ENCODE data around the gene CAV1.

- TF ChIP-seq CTCF (optimal IDR thresholded peaks at IDR 0.05 in 1 of 3, IDR thresholded peaks at IDR 0.05 in 1 of 3, conservative IDR thresholded peaks at IDR 0.05 in 1 of 3; ENCODE audit: extremely low read depth in 1 of 3, insufficient read depth in 2 of 3, low read length in 3 of 3) (no peak), EZH2 (IDR thresholded peaks at IDR 0.05; ENCODE audit: low read length) (no peak)
Measured at GRCh38 chr7:116583653-116584052, 58.8 kb downstream of the CAV1 start.
